Mesenchymal stem cell (in vitro differentiated cells and primary cell): ENCODE data around the gene SLC4A2.
A peak's percentile ranks its signal among the peaks of the same experiment; 100 is the strongest.

Source experiments
- DNase-seq: peaks from one replicate; pipeline ENCODE4 v3.0.0-alpha.2; 2013
- H2AFZ ChIP-seq: one replicate; pipeline ENCODE4 v1.6.1; 2013; ENCODE audit warnings: low read depth, mild to moderate bottlenecking, control low read depth, inconsistent platforms, low read length, moderate library complexity
- H2AK5ac ChIP-seq: 2 replicates; pipeline ENCODE4 v1.6.1; 2013; ENCODE audit warnings: low read length, moderate library complexity, mild to moderate bottlenecking, inconsistent platforms; ENCODE audit not compliant: severe bottlenecking
- H2BK120ac ChIP-seq: one replicate; pipeline ENCODE4 v1.6.1; 2013; ENCODE audit warnings: low read depth, mild to moderate bottlenecking, inconsistent platforms, low read length, moderate library complexity
- H2BK12ac ChIP-seq, 2 experiments: one replicate each; pipeline ENCODE4 v1.6.1; 2013; ENCODE audit warnings: inconsistent platforms in 2 of 2, low read length in 2 of 2, mild to moderate bottlenecking in 2 of 2, moderate library complexity in 2 of 2, control low read depth in 1 of 2
- H2BK15ac ChIP-seq: one replicate; pipeline ENCODE4 v1.6.1; 2013; ENCODE audit warnings: mild to moderate bottlenecking, low read depth, inconsistent platforms; ENCODE audit not compliant: poor library complexity, severe bottlenecking
- H2BK5ac ChIP-seq: 2 replicates; pipeline ENCODE4 v1.6.1; 2013; ENCODE audit warnings: low read depth, mild to moderate bottlenecking, low read length, control low read depth, inconsistent platforms; ENCODE audit not compliant: poor library complexity, severe bottlenecking
- H3K14ac ChIP-seq, 2 experiments: one replicate each; pipeline ENCODE4 v1.6.1; 2013; ENCODE audit warnings: inconsistent platforms in 2 of 2, low read length in 2 of 2, control low read depth in 1 of 2, mild to moderate bottlenecking in 1 of 2, moderate library complexity in 1 of 2
- H3K18ac ChIP-seq, 2 experiments: one replicate each; pipeline ENCODE4 v1.6.1; 2013; ENCODE audit warnings: inconsistent platforms in 2 of 2, low read length in 2 of 2, control low read depth in 1 of 2, low read depth in 1 of 2, mild to moderate bottlenecking in 1 of 2
- H3K23ac ChIP-seq, 2 experiments: one replicate each; pipeline ENCODE4 v1.6.1; 2013; ENCODE audit warnings: inconsistent platforms in 2 of 2, low read length in 2 of 2, mild to moderate bottlenecking in 2 of 2, moderate library complexity in 2 of 2, control low read depth in 1 of 2
- H3K27ac ChIP-seq: 2 replicates; pipeline ENCODE4 v1.5.1; 2013; ENCODE audit warnings: mild to moderate bottlenecking, moderate library complexity, low read length, control low read depth, inconsistent platforms; ENCODE audit not compliant: poor library complexity, severe bottlenecking
- H3K27me3 ChIP-seq, 2 experiments: 2 replicates each; pipeline versions ENCODE4 v1.6.1 to v1.7.0; 2013; ENCODE audit warnings: low read length in 2 of 2, mild to moderate bottlenecking in 2 of 2, moderate library complexity in 2 of 2, control low read depth in 1 of 2, inconsistent platforms in 1 of 2; ENCODE audit not compliant: control insufficient read depth in 1 of 2, insufficient read depth in 1 of 2
- H3K36me3 ChIP-seq, 2 experiments: 2 replicates each; pipeline versions ENCODE4 v1.6.1 to v1.7.0; 2013; ENCODE audit warnings: low read length in 2 of 2, control low read depth in 1 of 2, inconsistent platforms in 1 of 2, low read depth in 1 of 2, mild to moderate bottlenecking in 1 of 2; ENCODE audit not compliant: insufficient read depth in 2 of 2, control insufficient read depth in 1 of 2
- H3K4ac ChIP-seq, 2 experiments: one replicate each; pipeline ENCODE4 v1.6.1; 2013; ENCODE audit warnings: inconsistent platforms in 2 of 2, low read length in 2 of 2, mild to moderate bottlenecking in 2 of 2, moderate library complexity in 2 of 2, control low read depth in 1 of 2, low read depth in 1 of 2
- H3K4me1 ChIP-seq: 2 replicates; pipeline ENCODE4 v1.6.1; 2013; ENCODE audit warnings: low read depth, low read length, control low read depth; ENCODE audit not compliant: control insufficient read depth, insufficient read depth
- H3K4me2 ChIP-seq: 2 replicates; pipeline ENCODE4 v1.6.1; 2013; ENCODE audit warnings: low read length, mild to moderate bottlenecking, inconsistent platforms; ENCODE audit not compliant: poor library complexity, severe bottlenecking
- H3K4me3 ChIP-seq, 2 experiments: 2 replicates each; pipeline versions ENCODE4 v1.5.1 to v1.7.0; 2013; ENCODE audit warnings: low read length in 2 of 2, mild to moderate bottlenecking in 2 of 2, control low read depth in 1 of 2, low read depth in 1 of 2; ENCODE audit not compliant: insufficient read depth in 1 of 2
- H3K79me1 ChIP-seq: replicated peaks from 2 replicates; pipeline ENCODE4 v1.6.1; 2013; ENCODE audit warnings: mild to moderate bottlenecking, control low read depth, low read length, inconsistent platforms; ENCODE audit not compliant: poor library complexity, severe bottlenecking
- H3K9ac ChIP-seq: 2 replicates; pipeline ENCODE4 v1.7.0; 2013; ENCODE audit warnings: mild to moderate bottlenecking, low read length, moderate library complexity
- H3K9me3 ChIP-seq: 2 replicates; pipeline ENCODE4 v1.7.0; 2013; ENCODE audit warnings: mild to moderate bottlenecking, low read length; ENCODE audit not compliant: control insufficient read depth
- H4K8ac ChIP-seq: one replicate; pipeline ENCODE4 v1.6.1; 2013; ENCODE audit warnings: inconsistent platforms, mild to moderate bottlenecking, low read length, moderate library complexity
- H4K91ac ChIP-seq: one replicate; pipeline ENCODE4 v1.6.1; 2013; ENCODE audit warnings: mild to moderate bottlenecking, low read length, inconsistent platforms
- WGBS: methylation state at CpG from one replicate; pipeline ENCODE4 v1.1.7; 2013; ENCODE audit warnings: mixed read lengths; 5-methylcytosine and 5-hydroxymethylcytosine counted together

SLC4A2 gene

GRCh38 chr7:151065516-151065915, 6.1 kb downstream of the SLC4A2 start:
- Histone ChIP-seq H2AK5ac (no peak overlapping the region), H3K18ac (no peak overlapping the region), H2BK12ac (no peak overlapping the region), H3K36me3 (peaks cover 64 to 67% of the 10 kb centered on the region in 2 experiments), H3K4me3 (no peak overlapping the region), H3K79me1 (peaks cover 36% of the 10 kb centered on the region), H3K9ac (no peak overlapping the region), H2BK120ac (no peak overlapping the region), H3K4ac (no peak overlapping the region), H2AFZ (no peak overlapping the region), H3K4me2 (no peak overlapping the region), H3K14ac (no peak overlapping the region), H3K4me1 (peaks cover 49% of the 10 kb centered on the region), H2BK5ac (no peak overlapping the region), H3K9me3 (no peaks in the 10 kb centered on the region), H4K91ac (no peak overlapping the region), H3K23ac (no peak overlapping the region), H3K27ac (no peak overlapping the region), H4K8ac (no peak overlapping the region), H2BK15ac (no peak overlapping the region), H3K27me3 (no peaks in the 10 kb centered on the region)
- 97% methylated on average over 14 of the region's 14 CpGs for WGBS
- DNase-seq = no peak

- Histone ChIP-seq H2AFZ (no peak overlapping the region), H3K4me3 (no peak overlapping the region), H3K18ac (no peak overlapping the region), H3K23ac (no peak overlapping the region), H3K79me1 (peaks cover 45% of the 10 kb centered on the region), H2BK120ac (no peak overlapping the region), H4K91ac (no peak overlapping the region), H3K27me3 (no peaks in the 10 kb centered on the region), H3K9me3 (no peaks in the 10 kb centered on the region), H2AK5ac (peak overlapping the region; percentile 6), H2BK15ac (no peak overlapping the region), H3K14ac (no peak overlapping the region), H3K9ac (no peak overlapping the region), H2BK5ac (no peak overlapping the region), H4K8ac (no peak overlapping the region), H3K4ac (no peak overlapping the region), H3K4me1 (peaks cover 40% of the 10 kb centered on the region), H2BK12ac (no peak overlapping the region), H3K27ac (no peak overlapping the region), H3K4me2 (no peak overlapping the region), H3K36me3 (peaks cover 72 to 76% of the 10 kb centered on the region in 2 experiments)
- DNase-seq = no peak
- WGBS = 94% methylated on average over 39 of the region's 39 CpGs
These were observed 7.0 kb downstream of the SLC4A2 start for GRCh38 chr7:151066273-151066974.

GRCh38 chr7:151068069-151068773, 8.8 kb downstream of the SLC4A2 start:
- no peaks in the 10 kb centered on the region for H3K27me3 ChIP-seq
- H2AK5ac ChIP-seq = no peak overlapping the region
- H2BK12ac ChIP-seq = peak overlapping the region in 1 of 2 experiments; percentile 55
- H2AFZ ChIP-seq = no peak overlapping the region
- peaks cover 27% of the 10 kb centered on the region for H3K4me1 ChIP-seq
- no peak overlapping the region for H3K23ac ChIP-seq
- peak overlapping the region; percentile 45 for H2BK120ac ChIP-seq
- H4K91ac ChIP-seq = peak overlapping the region; percentile 49
- DNase-seq = peak; percentile 82
- H3K79me1 ChIP-seq = peaks cover 52% of the 10 kb centered on the region
- peak overlapping the region; percentile 36 for H2BK5ac ChIP-seq
- H3K18ac ChIP-seq = peak overlapping the region in 1 of 2 experiments; percentile 16
- H3K4me2 ChIP-seq = peak overlapping the region; percentile 34
- H3K9ac ChIP-seq = no peak overlapping the region
- no peak overlapping the region for H4K8ac ChIP-seq
- H3K36me3 ChIP-seq = peaks cover 81 to 90% of the 10 kb centered on the region in 2 experiments
- no peak overlapping the region for H3K4ac ChIP-seq
- H2BK15ac ChIP-seq = no peak overlapping the region
- peak overlapping the region; percentile 90 for H3K27ac ChIP-seq
- no peaks in the 10 kb centered on the region for H3K9me3 ChIP-seq
- no peak overlapping the region for H3K4me3 ChIP-seq
- WGBS = 53% methylated on average over 12 of the region's 12 CpGs
- H3K14ac ChIP-seq = no peak overlapping the region

GRCh38 chr7:151069841-151070573, 10.6 kb downstream of the SLC4A2 start:
- H3K27ac ChIP-seq = no peak overlapping the region
- no peak overlapping the region for H2BK12ac ChIP-seq
- 98% methylated on average over 17 of the region's 17 CpGs for WGBS

More at GRCh38 chr7:151069841-151070573, 10.6 kb downstream of the SLC4A2 start:
- no peak overlapping the region for H3K4me2 ChIP-seq
- no peak overlapping the region for H4K8ac ChIP-seq
- no peak overlapping the region for H2AK5ac ChIP-seq
- H3K23ac ChIP-seq = no peak overlapping the region
- no peak overlapping the region for H3K4ac ChIP-seq
- no peak overlapping the region for H2BK120ac ChIP-seq
- peaks cover 16% of the 10 kb centered on the region for H3K4me1 ChIP-seq
- H2AFZ ChIP-seq = no peak overlapping the region
- H3K27me3 ChIP-seq = no peaks in the 10 kb centered on the region
- no peak overlapping the region for H2BK5ac ChIP-seq
- H3K9ac ChIP-seq = no peak overlapping the region
- H3K9me3 ChIP-seq = no peaks in the 10 kb centered on the region
- no peak overlapping the region for H4K91ac ChIP-seq
- peaks cover 86 to 92% of the 10 kb centered on the region in 2 experiments for H3K36me3 ChIP-seq
- no peak overlapping the region for H3K18ac ChIP-seq
- H2BK15ac ChIP-seq = no peak overlapping the region
- H3K79me1 ChIP-seq = peaks cover 52% of the 10 kb centered on the region
- H3K14ac ChIP-seq = no peak overlapping the region
- H3K4me3 ChIP-seq = no peak overlapping the region
- no peak for DNase-seq
